Measurements from ENCODE around the gene CAMK4. TPM values are rescaled to one million over a fixed set of nuclear protein-coding genes. Genes with fewer than 3 reads are reported as not detected.

The CAMK4 gene
- total RNA-seq, 1 donor from 2014 or later = 33.7 TPM

GRCh38 chr5:111384220-111384619 lies 160.0 kb downstream of the CAMK4 start:
- no peak for TF ChIP-seq CTCF (IDR thresholded peaks at IDR 0.05; ENCODE audit: partially characterized antibody, unreplicated experiment)
- Mint-ChIP-seq H3K4me1 (ENCODE audit: low read depth, unreplicated experiment) (peaks cover 10% of the 10 kb centered on the region), H3K27ac (ENCODE audit: unreplicated experiment) (no peak overlapping the region), H3K27me3 (ENCODE audit: unreplicated experiment) (no peaks in the 10 kb centered on the region), H3K9me3 (ENCODE audit: unreplicated experiment) (peaks cover 3% of the 10 kb centered on the region), H3K4me3 (ENCODE audit: unreplicated experiment) (no peak overlapping the region), H3K36me3 (ENCODE audit: unreplicated experiment) (no peaks in the 10 kb centered on the region)
- DNase-seq = no peak

DNA sequence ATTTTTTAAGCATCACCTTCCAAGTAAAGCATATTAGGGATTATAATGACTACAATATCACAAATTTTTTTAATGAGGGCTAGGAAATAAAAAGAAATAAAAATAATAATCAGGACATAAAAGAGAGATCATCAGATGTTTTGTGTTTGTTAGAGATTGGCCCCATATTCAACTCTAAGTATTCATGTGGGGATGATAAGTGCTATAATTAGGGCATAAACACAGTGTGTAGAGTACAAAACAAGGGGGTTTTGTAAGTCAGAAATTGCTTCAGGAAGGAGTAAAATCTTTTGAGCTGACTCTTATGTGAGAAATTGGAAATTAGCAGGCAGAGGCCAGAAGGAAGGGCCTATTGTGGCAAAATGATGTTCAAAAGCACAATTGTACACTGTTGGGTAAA lies 160.9 kb downstream of the CAMK4 start:
- Mint-ChIP-seq H3K36me3 (ENCODE audit: unreplicated experiment) (no peaks in the 10 kb centered on the region), H3K9me3 (ENCODE audit: unreplicated experiment) (peaks cover 3% of the 10 kb centered on the region), H3K27me3 (ENCODE audit: unreplicated experiment) (no peaks in the 10 kb centered on the region), H3K27ac (ENCODE audit: unreplicated experiment) (no peak overlapping the region), H3K4me1 (ENCODE audit: low read depth, unreplicated experiment) (peaks cover 10% of the 10 kb centered on the region), H3K4me3 (ENCODE audit: unreplicated experiment) (no peak overlapping the region)
- no peak for DNase-seq
- no peak for TF ChIP-seq CTCF (IDR thresholded peaks at IDR 0.05; ENCODE audit: partially characterized antibody, unreplicated experiment)

DNA sequence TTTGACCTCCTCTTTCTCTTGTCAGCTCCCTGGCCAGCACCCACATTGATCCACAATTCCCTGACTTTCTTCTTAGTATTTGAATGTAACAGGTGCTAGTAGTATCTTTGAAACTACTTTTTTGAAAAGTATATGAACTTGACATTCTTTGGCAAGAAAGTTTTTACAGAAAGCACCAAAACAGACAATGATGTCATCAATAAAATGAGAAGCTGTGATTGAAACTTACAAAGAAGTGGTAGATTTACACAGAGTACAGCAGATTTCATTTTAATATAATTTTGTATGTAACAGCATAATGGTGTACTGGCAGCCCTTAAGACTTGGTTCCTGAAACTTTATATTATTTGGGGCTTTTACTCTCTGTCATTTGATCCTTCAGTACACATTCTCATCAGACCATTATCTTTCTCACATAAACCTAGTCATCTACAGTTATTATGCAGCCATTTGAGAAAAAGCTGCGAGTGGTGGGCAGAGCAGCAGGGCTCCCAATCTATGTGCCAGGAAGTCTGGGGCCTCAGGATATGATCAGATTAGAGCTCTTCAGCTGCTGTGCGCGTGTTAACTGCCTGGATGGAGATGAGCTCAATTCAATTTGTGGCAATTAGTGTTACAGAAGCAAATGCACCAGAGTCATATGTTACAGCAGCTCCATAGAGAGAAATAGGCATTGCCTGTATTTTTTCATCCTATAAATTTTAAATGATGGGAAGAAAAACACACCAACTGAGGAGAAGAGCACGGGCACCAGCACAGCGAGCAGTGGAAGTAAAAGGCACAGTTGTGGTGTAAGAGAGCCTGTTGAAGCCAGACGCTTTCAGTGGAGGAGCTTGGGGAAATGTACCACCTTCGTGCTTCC lies 162.0 kb downstream of the CAMK4 start:
- Mint-ChIP-seq H3K4me3 (ENCODE audit: unreplicated experiment) (peak overlapping the region; percentile 55), H3K27me3 (ENCODE audit: unreplicated experiment) (no peaks in the 10 kb centered on the region), H3K4me1 (ENCODE audit: low read depth, unreplicated experiment) (peaks cover 10% of the 10 kb centered on the region), H3K36me3 (ENCODE audit: unreplicated experiment) (no peaks in the 10 kb centered on the region), H3K27ac (ENCODE audit: unreplicated experiment) (peak overlapping the region; percentile 92), H3K9me3 (ENCODE audit: unreplicated experiment) (peaks cover 3% of the 10 kb centered on the region)
- peak; percentile 22 for DNase-seq
- TF ChIP-seq CTCF (IDR thresholded peaks at IDR 0.05; ENCODE audit: partially characterized antibody, unreplicated experiment) = no peak

- H3K27ac Mint-ChIP-seq (ENCODE audit: unreplicated experiment) = peak overlapping the region; percentile 92
- H3K4me1 Mint-ChIP-seq (ENCODE audit: low read depth, unreplicated experiment) = peaks cover 10% of the 10 kb centered on the region
- no peak for TF ChIP-seq CTCF (IDR thresholded peaks at IDR 0.05; ENCODE audit: partially characterized antibody, unreplicated experiment)
- H3K27me3 Mint-ChIP-seq (ENCODE audit: unreplicated experiment) = no peaks in the 10 kb centered on the region
- H3K36me3 Mint-ChIP-seq (ENCODE audit: unreplicated experiment) = no peaks in the 10 kb centered on the region
- H3K4me3 Mint-ChIP-seq (ENCODE audit: unreplicated experiment) = peak overlapping the region; percentile 12
- peaks cover 3% of the 10 kb centered on the region for H3K9me3 Mint-ChIP-seq (ENCODE audit: unreplicated experiment)
- DNase-seq = peak; percentile 43
These were observed 162.6 kb downstream of the CAMK4 start for GRCh38 chr5:111386832-111387162.

DNA sequence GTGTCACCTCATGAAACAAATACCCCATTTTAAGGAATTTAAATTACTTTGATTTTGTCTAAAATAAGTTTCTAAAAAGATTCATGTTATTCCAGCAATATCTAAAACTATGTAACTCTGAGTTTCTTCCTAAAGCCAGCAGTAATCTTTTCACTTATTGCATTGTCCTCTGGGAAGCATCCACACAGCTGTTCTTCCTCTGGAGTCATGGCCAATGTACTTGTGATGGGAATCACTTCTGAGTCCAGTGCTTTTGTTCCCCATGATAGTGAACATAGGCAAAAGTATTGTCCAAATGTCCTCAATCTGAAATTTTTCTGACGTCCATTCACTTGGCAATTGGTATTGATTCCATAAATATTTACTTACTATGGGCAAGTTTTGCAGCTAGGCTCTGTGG lies 163.2 kb downstream of the CAMK4 start:
- Mint-ChIP-seq H3K27ac (ENCODE audit: unreplicated experiment) (peak overlapping the region; percentile 92), H3K36me3 (ENCODE audit: unreplicated experiment) (no peaks in the 10 kb centered on the region), H3K9me3 (ENCODE audit: unreplicated experiment) (peaks cover 3% of the 10 kb centered on the region), H3K4me1 (ENCODE audit: low read depth, unreplicated experiment) (peaks cover 10% of the 10 kb centered on the region), H3K4me3 (ENCODE audit: unreplicated experiment) (no peak overlapping the region), H3K27me3 (ENCODE audit: unreplicated experiment) (no peaks in the 10 kb centered on the region)
- no peak for DNase-seq
- no peak for TF ChIP-seq CTCF (IDR thresholded peaks at IDR 0.05; ENCODE audit: partially characterized antibody, unreplicated experiment)

Data from glutamatergic neuron (in vitro differentiated cells).